ENCODE data around the gene TNFSF9.

DNA sequence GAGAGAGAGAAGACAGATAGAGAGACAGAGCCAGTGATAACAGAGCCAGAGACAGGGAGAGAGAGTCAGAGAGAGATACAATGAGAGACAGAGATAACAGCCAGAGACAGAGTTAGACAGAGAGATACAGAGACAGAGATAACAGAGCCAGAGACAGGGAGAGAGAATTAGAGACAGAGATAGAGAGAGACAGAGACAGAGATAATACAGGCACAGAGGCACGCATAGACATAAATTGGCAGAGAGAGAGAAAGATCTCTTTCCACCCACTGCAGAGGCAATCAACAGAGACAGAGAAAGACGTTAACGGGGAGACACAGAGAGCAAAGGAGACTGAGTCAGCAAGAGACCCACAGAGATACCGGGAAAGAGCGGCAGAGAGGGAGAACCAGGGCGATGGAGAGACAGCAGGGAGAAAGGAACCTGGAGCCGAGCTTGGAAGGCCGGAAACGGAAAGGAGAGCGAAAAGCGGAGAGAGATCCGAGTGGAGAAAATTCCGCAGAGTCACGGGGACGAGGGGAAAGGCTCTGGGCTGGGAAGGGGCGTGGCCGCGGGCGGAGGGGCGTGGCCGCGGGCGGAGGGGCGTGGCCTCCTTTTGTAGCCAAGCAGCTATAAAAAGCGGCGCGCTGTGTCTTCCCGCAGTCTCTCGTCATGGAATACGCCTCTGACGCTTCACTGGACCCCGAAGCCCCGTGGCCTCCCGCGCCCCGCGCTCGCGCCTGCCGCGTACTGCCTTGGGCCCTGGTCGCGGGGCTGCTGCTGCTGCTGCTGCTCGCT lies at the start of gene TNFSF9:
- TF ChIP-seq, protein P1, sequence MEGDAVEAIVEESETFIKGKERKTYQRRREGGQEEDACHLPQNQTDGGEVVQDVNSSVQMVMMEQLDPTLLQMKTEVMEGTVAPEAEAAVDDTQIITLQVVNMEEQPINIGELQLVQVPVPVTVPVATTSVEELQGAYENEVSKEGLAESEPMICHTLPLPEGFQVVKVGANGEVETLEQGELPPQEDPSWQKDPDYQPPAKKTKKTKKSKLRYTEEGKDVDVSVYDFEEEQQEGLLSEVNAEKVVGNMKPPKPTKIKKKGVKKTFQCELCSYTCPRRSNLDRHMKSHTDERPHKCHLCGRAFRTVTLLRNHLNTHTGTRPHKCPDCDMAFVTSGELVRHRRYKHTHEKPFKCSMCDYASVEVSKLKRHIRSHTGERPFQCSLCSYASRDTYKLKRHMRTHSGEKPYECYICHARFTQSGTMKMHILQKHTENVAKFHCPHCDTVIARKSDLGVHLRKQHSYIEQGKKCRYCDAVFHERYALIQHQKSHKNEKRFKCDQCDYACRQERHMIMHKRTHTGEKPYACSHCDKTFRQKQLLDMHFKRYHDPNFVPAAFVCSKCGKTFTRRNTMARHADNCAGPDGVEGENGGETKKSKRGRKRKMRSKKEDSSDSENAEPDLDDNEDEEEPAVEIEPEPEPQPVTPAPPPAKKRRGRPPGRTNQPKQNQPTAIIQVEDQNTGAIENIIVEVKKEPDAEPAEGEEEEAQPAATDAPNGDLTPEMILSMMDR (IDR thresholded peaks at IDR 0.05) = no peak
- TF ChIP-seq POLR2A (IDR thresholded peaks at IDR 0.05) = peak; percentile 91

All from right lobe of liver (tissue), 4 donors.